Mesenchymal stem cell (in vitro differentiated cells and primary cell): ENCODE measurements around the gene CENPW. TPM values are rescaled to one million over a fixed set of nuclear protein-coding genes. Genes with fewer than 3 reads are reported as not detected.

Experiments used
- DNase-seq: peaks from one replicate; pipeline ENCODE4 v3.0.0-alpha.2; 2013
- H2AFZ ChIP-seq: one replicate; pipeline ENCODE4 v1.6.1; 2013; ENCODE audit warnings: low read depth, mild to moderate bottlenecking, control low read depth, inconsistent platforms, low read length, moderate library complexity
- H2AK5ac ChIP-seq: 2 replicates; pipeline ENCODE4 v1.6.1; 2013; ENCODE audit warnings: low read length, moderate library complexity, mild to moderate bottlenecking, inconsistent platforms; ENCODE audit not compliant: severe bottlenecking
- H2BK120ac ChIP-seq: one replicate; pipeline ENCODE4 v1.6.1; 2013; ENCODE audit warnings: low read depth, mild to moderate bottlenecking, inconsistent platforms, low read length, moderate library complexity
- H2BK12ac ChIP-seq, 2 experiments: one replicate each; pipeline ENCODE4 v1.6.1; 2013; ENCODE audit warnings: inconsistent platforms in 2 of 2, low read length in 2 of 2, mild to moderate bottlenecking in 2 of 2, moderate library complexity in 2 of 2, control low read depth in 1 of 2
- H2BK15ac ChIP-seq: one replicate; pipeline ENCODE4 v1.6.1; 2013; ENCODE audit warnings: mild to moderate bottlenecking, low read depth, inconsistent platforms; ENCODE audit not compliant: poor library complexity, severe bottlenecking
- H2BK5ac ChIP-seq: 2 replicates; pipeline ENCODE4 v1.6.1; 2013; ENCODE audit warnings: low read depth, mild to moderate bottlenecking, low read length, control low read depth, inconsistent platforms; ENCODE audit not compliant: poor library complexity, severe bottlenecking
- H3K14ac ChIP-seq, 2 experiments: one replicate each; pipeline ENCODE4 v1.6.1; 2013; ENCODE audit warnings: inconsistent platforms in 2 of 2, low read length in 2 of 2, control low read depth in 1 of 2, mild to moderate bottlenecking in 1 of 2, moderate library complexity in 1 of 2
- H3K18ac ChIP-seq, 2 experiments: one replicate each; pipeline ENCODE4 v1.6.1; 2013; ENCODE audit warnings: inconsistent platforms in 2 of 2, low read length in 2 of 2, control low read depth in 1 of 2, low read depth in 1 of 2, mild to moderate bottlenecking in 1 of 2
- H3K23ac ChIP-seq, 2 experiments: one replicate each; pipeline ENCODE4 v1.6.1; 2013; ENCODE audit warnings: inconsistent platforms in 2 of 2, low read length in 2 of 2, mild to moderate bottlenecking in 2 of 2, moderate library complexity in 2 of 2, control low read depth in 1 of 2
- H3K27ac ChIP-seq: 2 replicates; pipeline ENCODE4 v1.5.1; 2013; ENCODE audit warnings: mild to moderate bottlenecking, moderate library complexity, low read length, control low read depth, inconsistent platforms; ENCODE audit not compliant: poor library complexity, severe bottlenecking
- H3K27me3 ChIP-seq, 2 experiments: 2 replicates each; pipeline versions ENCODE4 v1.6.1 to v1.7.0; 2013; ENCODE audit warnings: low read length in 2 of 2, mild to moderate bottlenecking in 2 of 2, moderate library complexity in 2 of 2, control low read depth in 1 of 2, inconsistent platforms in 1 of 2; ENCODE audit not compliant: control insufficient read depth in 1 of 2, insufficient read depth in 1 of 2
- H3K36me3 ChIP-seq, 2 experiments: 2 replicates each; pipeline versions ENCODE4 v1.6.1 to v1.7.0; 2013; ENCODE audit warnings: low read length in 2 of 2, control low read depth in 1 of 2, inconsistent platforms in 1 of 2, low read depth in 1 of 2, mild to moderate bottlenecking in 1 of 2; ENCODE audit not compliant: insufficient read depth in 2 of 2, control insufficient read depth in 1 of 2
- H3K4ac ChIP-seq, 2 experiments: one replicate each; pipeline ENCODE4 v1.6.1; 2013; ENCODE audit warnings: inconsistent platforms in 2 of 2, low read length in 2 of 2, mild to moderate bottlenecking in 2 of 2, moderate library complexity in 2 of 2, control low read depth in 1 of 2, low read depth in 1 of 2
- H3K4me1 ChIP-seq: 2 replicates; pipeline ENCODE4 v1.6.1; 2013; ENCODE audit warnings: low read depth, low read length, control low read depth; ENCODE audit not compliant: control insufficient read depth, insufficient read depth
- H3K4me2 ChIP-seq: 2 replicates; pipeline ENCODE4 v1.6.1; 2013; ENCODE audit warnings: low read length, mild to moderate bottlenecking, inconsistent platforms; ENCODE audit not compliant: poor library complexity, severe bottlenecking
- H3K4me3 ChIP-seq, 2 experiments: 2 replicates each; pipeline versions ENCODE4 v1.5.1 to v1.7.0; 2013; ENCODE audit warnings: low read length in 2 of 2, mild to moderate bottlenecking in 2 of 2, control low read depth in 1 of 2, low read depth in 1 of 2; ENCODE audit not compliant: insufficient read depth in 1 of 2
- H3K79me1 ChIP-seq: replicated peaks from 2 replicates; pipeline ENCODE4 v1.6.1; 2013; ENCODE audit warnings: mild to moderate bottlenecking, control low read depth, low read length, inconsistent platforms; ENCODE audit not compliant: poor library complexity, severe bottlenecking
- H3K9ac ChIP-seq: 2 replicates; pipeline ENCODE4 v1.7.0; 2013; ENCODE audit warnings: mild to moderate bottlenecking, low read length, moderate library complexity
- H3K9me3 ChIP-seq: 2 replicates; pipeline ENCODE4 v1.7.0; 2013; ENCODE audit warnings: mild to moderate bottlenecking, low read length; ENCODE audit not compliant: control insufficient read depth
- H4K8ac ChIP-seq: one replicate; pipeline ENCODE4 v1.6.1; 2013; ENCODE audit warnings: inconsistent platforms, mild to moderate bottlenecking, low read length, moderate library complexity
- H4K91ac ChIP-seq: one replicate; pipeline ENCODE4 v1.6.1; 2013; ENCODE audit warnings: mild to moderate bottlenecking, low read length, inconsistent platforms
- WGBS: methylation state at CpG from one replicate; pipeline ENCODE4 v1.1.7; 2013; ENCODE audit warnings: mixed read lengths; 5-methylcytosine and 5-hydroxymethylcytosine counted together
- polyA plus RNA-seq, 2 experiments: library from polyadenylated mRNA; stranded (reverse); fragments of 200-250 nt; gene quantifications; one replicate each; pipeline ENCODE4 v1.2.3, GENCODE V29; 2013

CENPW gene
- polyA plus RNA-seq (2013, experiment 1 of 2), result 15.8 TPM
- polyA plus RNA-seq (2013, experiment 2 of 2), result 15.9 TPM

- Histone ChIP-seq H3K9me3 (no peaks in the 10 kb centered on the region), H3K27ac (no peak within 1 kb of the TSS), H4K91ac (no peak within 1 kb of the TSS), H4K8ac (peak within 1 kb of the TSS; percentile 41), H3K4ac (no peak within 1 kb of the TSS), H3K27me3 (peaks cover 0 to 4% of the 10 kb centered on the region in 2 experiments), H3K9ac (peak within 1 kb of the TSS; percentile 86), H2BK5ac (no peak within 1 kb of the TSS), H3K36me3 (no peaks in the 10 kb centered on the region), H3K4me2 (peak within 1 kb of the TSS; percentile 95), H2BK15ac (no peak within 1 kb of the TSS), H3K79me1 (peaks cover 12% of the 10 kb centered on the region), H3K18ac (no peak within 1 kb of the TSS), H2BK12ac (no peak within 1 kb of the TSS), H2AFZ (peak within 1 kb of the TSS; percentile 94), H3K23ac (no peak within 1 kb of the TSS), H2AK5ac (no peak within 1 kb of the TSS), H3K14ac (no peak within 1 kb of the TSS), H2BK120ac (peak within 1 kb of the TSS; percentile 5), H3K4me3 (peak within 1 kb of the TSS; percentile 93 to 99), H3K4me1 (no peaks in the 10 kb centered on the region)
- peak; percentile 88 for DNase-seq
- WGBS, result under 1% methylated on average over 44 of the region's 46 CpGs
Measured at GRCh38 chr6:126339796-126340609, at the start of gene CENPW. TSS of gene CENPW (plus strand) at chr6:126340115. CDS start at chr6:126340274, 159 bp downstream.

DNA sequence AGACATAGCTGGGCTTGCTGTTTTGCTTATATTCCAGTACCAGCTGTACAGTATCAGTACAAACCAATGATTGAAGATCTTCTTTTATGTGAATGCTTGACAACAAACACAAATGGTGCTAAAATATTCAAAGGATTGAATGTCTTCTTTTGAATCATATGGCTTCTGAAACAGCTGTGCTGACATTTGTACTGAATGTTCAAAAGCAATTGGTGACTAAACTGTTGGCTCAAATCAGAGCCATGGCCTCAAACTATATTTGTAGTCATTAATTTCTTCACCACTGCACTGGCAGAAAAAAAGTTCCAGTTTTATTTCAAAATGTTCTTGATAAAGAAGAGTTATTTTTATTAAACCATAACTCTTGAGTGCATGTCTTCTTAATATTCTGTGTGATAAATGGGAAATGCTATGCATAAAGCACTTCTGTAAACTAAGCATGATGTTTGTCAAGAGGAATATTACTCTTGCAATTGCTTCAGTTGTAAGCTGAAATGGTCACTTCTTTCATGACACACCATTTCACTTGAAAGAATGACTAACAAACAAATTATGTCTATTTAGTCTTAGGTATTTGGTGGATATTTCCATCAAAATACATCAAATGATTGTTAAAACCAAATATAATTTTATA, 45.9 kb upstream of the CENPW start:
- no peaks in the 10 kb centered on the region for H3K9me3 ChIP-seq
- no peak overlapping the region for H2AK5ac ChIP-seq
- H3K36me3 ChIP-seq, result no peaks in the 10 kb centered on the region
- H2BK12ac ChIP-seq, result no peak overlapping the region
- H3K27ac ChIP-seq, result no peak overlapping the region
- no peak overlapping the region for H3K18ac ChIP-seq
- no peak overlapping the region for H3K4me3 ChIP-seq
- H3K4ac ChIP-seq, result no peak overlapping the region
- H3K27me3 ChIP-seq, result peaks cover 0 to 3% of the 10 kb centered on the region in 2 experiments
- no peak overlapping the region for H3K14ac ChIP-seq
- no peak overlapping the region for H3K9ac ChIP-seq
- H2BK15ac ChIP-seq, result no peak overlapping the region
- no peak overlapping the region for H2BK120ac ChIP-seq
- no peak overlapping the region for H3K4me2 ChIP-seq
- no peak overlapping the region for H2BK5ac ChIP-seq
- H3K4me1 ChIP-seq, result no peaks in the 10 kb centered on the region
- no peak overlapping the region for H3K23ac ChIP-seq
- no peaks in the 10 kb centered on the region for H3K79me1 ChIP-seq
- no peak overlapping the region for H2AFZ ChIP-seq
- DNase-seq, result no peak
- H4K8ac ChIP-seq, result no peak overlapping the region
- no peak overlapping the region for H4K91ac ChIP-seq

DNA sequence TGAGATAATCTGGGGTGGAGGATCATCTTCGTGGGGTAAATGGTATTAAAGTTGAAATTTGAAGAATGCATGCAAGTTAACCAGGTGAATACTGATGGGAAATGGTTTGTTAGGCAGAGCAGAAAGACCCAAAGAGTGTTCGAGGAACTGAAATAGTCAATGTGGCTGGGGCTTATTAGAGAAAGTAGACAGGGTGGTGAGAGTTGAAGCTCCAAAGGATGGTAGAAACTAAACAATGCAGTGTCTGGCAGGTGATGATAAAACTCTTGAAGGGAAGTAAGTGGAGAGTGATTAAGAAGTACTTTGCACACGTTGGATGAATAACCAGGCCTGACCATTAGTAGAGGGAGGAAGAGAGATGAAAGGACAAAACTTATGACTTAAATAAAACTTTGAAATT, 39.8 kb upstream of the CENPW start:
- WGBS, result 72% methylated on average over 3 of the region's 3 CpGs

GRCh38 chr6:126300735-126301134, 39.2 kb upstream of the CENPW start:
- Histone ChIP-seq H3K14ac (no peak overlapping the region), H3K18ac (no peak overlapping the region), H3K4me3 (no peak overlapping the region), H3K4me1 (no peaks in the 10 kb centered on the region), H3K36me3 (no peaks in the 10 kb centered on the region), H3K23ac (no peak overlapping the region), H2BK120ac (no peak overlapping the region), H3K4me2 (no peak overlapping the region), H3K9me3 (no peaks in the 10 kb centered on the region), H2BK15ac (no peak overlapping the region), H4K8ac (no peak overlapping the region), H2BK5ac (no peak overlapping the region), H3K79me1 (no peaks in the 10 kb centered on the region), H2AK5ac (no peak overlapping the region), H3K4ac (no peak overlapping the region), H3K9ac (no peak overlapping the region), H2AFZ (no peak overlapping the region), H2BK12ac (no peak overlapping the region), H4K91ac (no peak overlapping the region), H3K27ac (no peak overlapping the region), H3K27me3 (peaks cover 0 to 3% of the 10 kb centered on the region in 2 experiments)
- DNase-seq, result no peak

More for the DNA sequence above, 39.8 kb upstream of the CENPW start:
- H3K9ac ChIP-seq, result no peak overlapping the region
- no peak overlapping the region for H4K91ac ChIP-seq
- no peak overlapping the region for H3K14ac ChIP-seq
- no peak for DNase-seq
- H2BK15ac ChIP-seq, result no peak overlapping the region
- no peak overlapping the region for H2BK5ac ChIP-seq
- no peak overlapping the region for H3K23ac ChIP-seq
- peaks cover 0 to 3% of the 10 kb centered on the region in 2 experiments for H3K27me3 ChIP-seq
- H2BK120ac ChIP-seq, result no peak overlapping the region
- H3K27ac ChIP-seq, result no peak overlapping the region
- no peak overlapping the region for H2AFZ ChIP-seq
- no peak overlapping the region for H3K4me2 ChIP-seq
- no peaks in the 10 kb centered on the region for H3K4me1 ChIP-seq
- H3K4me3 ChIP-seq, result no peak overlapping the region
- H2AK5ac ChIP-seq, result no peak overlapping the region
- H4K8ac ChIP-seq, result no peak overlapping the region
- no peak overlapping the region for H2BK12ac ChIP-seq
- H3K18ac ChIP-seq, result no peak overlapping the region
- H3K4ac ChIP-seq, result no peak overlapping the region
- no peaks in the 10 kb centered on the region for H3K9me3 ChIP-seq
- no peaks in the 10 kb centered on the region for H3K36me3 ChIP-seq
- no peaks in the 10 kb centered on the region for H3K79me1 ChIP-seq
